ENCODE results near the gene SETBP1. TPM values are rescaled to one million over a fixed set of nuclear protein-coding genes. Genes with fewer than 3 reads are reported as not detected.

SETBP1 gene
- total RNA-seq, 1 donor from 2014 or later = 39.5 TPM

- DNase-seq (no peak), ATAC-seq (no peak)
- Histone ChIP-seq H3K27ac (no peak overlapping the region), H3K9me3 (no peaks in the 10 kb centered on the region), H3K36me3 (no peaks in the 10 kb centered on the region), H3K27me3 (no peaks in the 10 kb centered on the region), H3K4me3 (no peak overlapping the region), H3K4me1 (peaks cover 29% of the 10 kb centered on the region)
- intact Hi-C loops (cut with DNase I) = no loop called here
- TF ChIP-seq CTCF (IDR thresholded peaks at IDR 0.05) = no peak
Measured at GRCh38 chr18:44835703-44836102, 155.0 kb downstream of the SETBP1 start.

GRCh38 chr18:44836263-44836662, 155.6 kb downstream of the SETBP1 start:
- intact Hi-C loops (cut with DNase I) = no loop called here
- Histone ChIP-seq H3K4me1 (peaks cover 27% of the 10 kb centered on the region), H3K4me3 (no peak overlapping the region), H3K9me3 (no peaks in the 10 kb centered on the region), H3K27me3 (no peaks in the 10 kb centered on the region), H3K27ac (no peak overlapping the region), H3K36me3 (no peaks in the 10 kb centered on the region)
- DNase-seq = no peak
- no peak for TF ChIP-seq CTCF (IDR thresholded peaks at IDR 0.05)
- ATAC-seq = no peak

- intact Hi-C loops (cut with DNase I) = no loop called here
- Histone ChIP-seq H3K9me3 (no peaks in the 10 kb centered on the region), H3K4me1 (peaks cover 24% of the 10 kb centered on the region), H3K27me3 (no peaks in the 10 kb centered on the region), H3K4me3 (no peak overlapping the region), H3K27ac (no peak overlapping the region), H3K36me3 (no peaks in the 10 kb centered on the region)
- no peak for TF ChIP-seq CTCF (IDR thresholded peaks at IDR 0.05)
- ATAC-seq = no peak
- no peak for DNase-seq
Measured at GRCh38 chr18:44837482-44838180, 156.9 kb downstream of the SETBP1 start.

GRCh38 chr18:44838971-44839666, 158.4 kb downstream of the SETBP1 start:
- Histone ChIP-seq H3K4me3 (no peak overlapping the region), H3K36me3 (no peaks in the 10 kb centered on the region), H3K27me3 (no peaks in the 10 kb centered on the region), H3K27ac (no peak overlapping the region), H3K4me1 (peaks cover 24% of the 10 kb centered on the region), H3K9me3 (no peaks in the 10 kb centered on the region)
- TF ChIP-seq CTCF (IDR thresholded peaks at IDR 0.05) = no peak
- intact Hi-C loops (cut with DNase I) = no loop called here
- ATAC-seq = peak; percentile 91
- DNase-seq = peak; percentile 76

DNA sequence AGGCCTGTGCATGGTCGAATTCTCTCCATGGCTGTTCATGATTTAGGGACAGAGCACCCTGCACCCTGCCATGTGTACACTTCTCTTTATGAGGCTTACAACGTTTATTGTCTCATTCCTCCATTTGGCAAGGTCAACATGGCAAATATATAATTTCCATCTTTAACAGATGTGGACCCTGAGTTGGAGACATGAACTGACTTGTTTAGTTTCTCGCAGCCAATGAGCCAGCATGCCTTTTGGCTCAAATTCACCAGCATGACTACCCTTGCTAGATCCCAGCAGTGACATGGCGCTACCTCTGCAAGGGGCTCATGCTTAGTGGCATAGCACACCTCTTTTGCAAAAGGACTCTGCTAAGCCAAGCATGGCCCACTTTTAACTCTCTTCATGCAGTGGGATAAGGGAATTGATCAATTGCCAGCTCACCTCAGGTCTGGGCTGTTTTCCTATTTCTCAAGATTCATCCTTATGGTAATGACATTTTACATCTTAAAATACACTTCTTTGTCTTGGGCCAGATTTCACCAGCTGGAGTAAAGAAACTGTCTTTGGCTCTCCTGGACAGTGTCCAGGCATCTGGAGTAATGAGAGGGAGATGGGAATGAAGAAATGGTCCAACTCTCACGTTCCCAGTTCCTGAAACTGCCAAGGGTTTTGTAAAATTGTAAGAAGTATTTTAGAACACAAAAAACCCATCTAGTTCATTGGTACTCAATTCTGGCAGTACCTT, 159.5 kb downstream of the SETBP1 start:
- intact Hi-C loops (cut with DNase I) = no loop called here
- H3K4me3 ChIP-seq = no peak overlapping the region
- no peak overlapping the region for H3K27ac ChIP-seq
- H3K4me1 ChIP-seq = peaks cover 24% of the 10 kb centered on the region
- DNase-seq (no peak), ATAC-seq (no peak)
- no peak for TF ChIP-seq CTCF (IDR thresholded peaks at IDR 0.05)
- no peaks in the 10 kb centered on the region for H3K36me3 ChIP-seq
- no peaks in the 10 kb centered on the region for H3K27me3 ChIP-seq
- H3K9me3 ChIP-seq = no peaks in the 10 kb centered on the region
